Ovary (tissue), 3 donors: ENCODE results near the gene SSTR5.

Experiments
- EP300 ChIP-seq: sonication (generic); formaldehyde crosslinking; IDR thresholded peaks from one replicate; pipeline ENCODE4 v1.6.1; 2017; ENCODE audit warnings: antibody characterized with exemption
- POLR2A ChIP-seq: fragments of 450-650 bp; IDR thresholded peaks from one replicate; pipeline ENCODE4 v1.6.1; 2017; ENCODE audit warnings: antibody characterized with exemption, mild to moderate bottlenecking, moderate library complexity
- TF ChIP-seq, protein P1 (sequence below), 3 donors: fragments of 450-650 bp in 2 of 3; fragments of 200-600 bp in 1 of 3; IDR thresholded peaks; one replicate each; pipeline versions ENCODE4 v1.5.1 to v1.8.0; 2016 to 2022; ENCODE audit warnings: antibody characterized with exemption in 3 of 3, mild to moderate bottlenecking in 1 of 3
- donor health status: DM: no; HTN: no; CAD: no.

DNA sequence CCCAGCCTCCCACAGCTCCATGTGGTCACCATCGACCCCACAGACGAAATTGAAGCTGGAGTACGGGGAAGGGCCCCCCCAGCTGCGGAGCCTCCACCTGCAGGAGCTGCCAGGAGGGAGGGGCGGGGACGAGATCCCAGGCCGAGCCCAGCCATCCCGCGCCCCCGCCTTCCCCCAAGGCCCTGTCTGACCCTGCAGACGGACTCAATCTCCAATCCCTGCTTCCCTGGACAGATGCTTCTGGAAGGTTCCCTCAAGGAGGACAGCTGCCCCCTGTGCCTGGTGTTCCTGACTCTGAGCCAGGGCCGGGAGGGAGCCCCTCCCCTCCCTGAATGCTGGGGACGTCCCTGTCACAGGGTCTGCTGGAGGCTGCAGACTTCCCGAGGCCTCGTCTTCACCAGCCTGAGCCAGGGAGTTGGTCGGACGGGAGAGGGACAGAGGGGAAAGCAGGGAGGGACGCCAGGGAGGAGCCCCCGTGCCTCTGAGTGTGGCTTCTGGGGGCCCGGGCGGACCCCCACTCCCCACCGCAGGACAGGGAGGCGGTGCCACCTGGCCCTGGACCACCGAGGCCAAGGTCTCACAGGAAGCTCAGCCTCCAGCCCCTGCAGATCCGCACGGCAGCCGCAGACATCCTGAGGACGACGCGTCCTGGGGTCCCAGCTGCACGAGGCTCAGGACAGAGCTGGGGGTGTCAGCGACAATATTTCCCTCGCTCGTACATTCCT lies 44.8 kb downstream of the SSTR5 start:
- TF ChIP-seq POLR2A = no peak
- TF ChIP-seq, protein P1, sequence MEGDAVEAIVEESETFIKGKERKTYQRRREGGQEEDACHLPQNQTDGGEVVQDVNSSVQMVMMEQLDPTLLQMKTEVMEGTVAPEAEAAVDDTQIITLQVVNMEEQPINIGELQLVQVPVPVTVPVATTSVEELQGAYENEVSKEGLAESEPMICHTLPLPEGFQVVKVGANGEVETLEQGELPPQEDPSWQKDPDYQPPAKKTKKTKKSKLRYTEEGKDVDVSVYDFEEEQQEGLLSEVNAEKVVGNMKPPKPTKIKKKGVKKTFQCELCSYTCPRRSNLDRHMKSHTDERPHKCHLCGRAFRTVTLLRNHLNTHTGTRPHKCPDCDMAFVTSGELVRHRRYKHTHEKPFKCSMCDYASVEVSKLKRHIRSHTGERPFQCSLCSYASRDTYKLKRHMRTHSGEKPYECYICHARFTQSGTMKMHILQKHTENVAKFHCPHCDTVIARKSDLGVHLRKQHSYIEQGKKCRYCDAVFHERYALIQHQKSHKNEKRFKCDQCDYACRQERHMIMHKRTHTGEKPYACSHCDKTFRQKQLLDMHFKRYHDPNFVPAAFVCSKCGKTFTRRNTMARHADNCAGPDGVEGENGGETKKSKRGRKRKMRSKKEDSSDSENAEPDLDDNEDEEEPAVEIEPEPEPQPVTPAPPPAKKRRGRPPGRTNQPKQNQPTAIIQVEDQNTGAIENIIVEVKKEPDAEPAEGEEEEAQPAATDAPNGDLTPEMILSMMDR (IDR thresholded peaks at IDR 0.05) = no peak
- no peak for TF ChIP-seq EP300
